Measurements from ENCODE around the gene ABCB4. TPM values are rescaled to one million over a fixed set of nuclear protein-coding genes. Genes with fewer than 3 reads are reported as not detected.
"Not testable (repeated sequence)": the region's sequence is repeated elsewhere in the genome, so short reads cannot be mapped to it uniquely, and the experiment has no call there.

Gene ABCB4
- total and polyA plus RNA-seq, 2 of the 8 experiments (the other 6 are each of a cell fraction or from before 2014, with no cell fraction given) = 0.54 to 0.60 TPM

- FAIRE-seq; H4K5ac ChIP-seq (ENCODE audit: insufficient read length, low read depth, low read length); DNase-seq (ENCODE audit: low read depth in 1 of 2, low spot score in 2 of 2); H3K4me1 ChIP-seq (replicated peaks in 1 of 4; ENCODE audit: control insufficient read depth in 3 of 4, insufficient read depth in 4 of 4, low read length in 3 of 4); H3K4me3 ChIP-seq (ENCODE audit: extremely low read depth in 1 of 4, insufficient read depth in 2 of 4, low read depth in 3 of 4, low read length in 4 of 4); H3K79me2 ChIP-seq (ENCODE audit: control insufficient read depth in 1 of 2, insufficient read depth in 2 of 2, low read length in 2 of 2); H3K56ac ChIP-seq (replicated peaks; ENCODE audit: insufficient read length, low read depth, low read length); CTCF ChIA-PET (ENCODE audit: partially characterized antibody); H3K27me3 ChIP-seq (replicated peaks in 1 of 4; ENCODE audit: control insufficient read depth in 3 of 4, extremely low read depth in 1 of 4, insufficient read depth in 3 of 4, low read length in 3 of 4); H4K91ac ChIP-seq (replicated peaks; ENCODE audit: insufficient read length, low read length); H3K23me2 ChIP-seq (ENCODE audit: low read depth, low read length); H2AK5ac ChIP-seq (ENCODE audit: low read depth, low read length); POLR2A ChIA-PET (ENCODE audit: partially characterized antibody); H2BK20ac ChIP-seq (ENCODE audit: low read length); H3K4ac ChIP-seq (replicated peaks; ENCODE audit: insufficient read length, low read depth, low read length); H2AFZ ChIP-seq (ENCODE audit: low read length); H2BK12ac ChIP-seq (ENCODE audit: low read depth, low read length); H3K14ac ChIP-seq (ENCODE audit: insufficient read length); H3K4me2 ChIP-seq (ENCODE audit: insufficient read depth in 1 of 2, low read depth in 2 of 2, low read length in 2 of 2); H3K9me3 ChIP-seq (ENCODE audit: insufficient read depth in 2 of 2, low read depth in 1 of 2, low read length in 1 of 2); H2BK15ac ChIP-seq (ENCODE audit: low read length); H2BK5ac ChIP-seq (ENCODE audit: low read depth, low read length); H4K20me1 ChIP-seq (replicated peaks in 1 of 2; ENCODE audit: control insufficient read depth in 1 of 2, insufficient read depth in 2 of 2, low read length in 2 of 2); H3K23ac ChIP-seq (ENCODE audit: insufficient read length); H3K9ac ChIP-seq (replicated peaks in 1 of 4; ENCODE audit: extremely low read depth in 1 of 4, low read depth in 3 of 4, low read length in 3 of 4); H3K18ac ChIP-seq (ENCODE audit: extremely low read depth, low read length); H4K8ac ChIP-seq (ENCODE audit: extremely low read depth, insufficient read depth, low read length); H3K36me3 ChIP-seq (ENCODE audit: control insufficient read depth in 2 of 4, insufficient read depth in 4 of 4, low read length in 3 of 4); H3K27ac ChIP-seq (ENCODE audit: low read depth, low read length); H2BK120ac ChIP-seq (replicated peaks; ENCODE audit: low read depth, low read length); H3K79me1 ChIP-seq (ENCODE audit: low read depth, low read length): not testable (repeated sequence)
These were observed 6.3 kb downstream of the ABCB4 start for GRCh38 chr7:87469204-87469603.

GRCh38 chr7:87465534-87465880, 10.0 kb downstream of the ABCB4 start:
- not testable (repeated sequence) for H3K23me2 ChIP-seq (ENCODE audit: low read depth, low read length); H3K9me3 ChIP-seq (ENCODE audit: insufficient read depth in 2 of 2, low read depth in 1 of 2, low read length in 1 of 2); H3K56ac ChIP-seq (replicated peaks; ENCODE audit: insufficient read length, low read depth, low read length); H3K27me3 ChIP-seq (replicated peaks in 1 of 4; ENCODE audit: control insufficient read depth in 3 of 4, extremely low read depth in 1 of 4, insufficient read depth in 3 of 4, low read length in 3 of 4); H2BK120ac ChIP-seq (replicated peaks; ENCODE audit: low read depth, low read length); H2BK15ac ChIP-seq (ENCODE audit: low read length); H3K27ac ChIP-seq (ENCODE audit: low read depth, low read length); H3K23ac ChIP-seq (ENCODE audit: insufficient read length); H2AK5ac ChIP-seq (ENCODE audit: low read depth, low read length); H4K20me1 ChIP-seq (replicated peaks in 1 of 2; ENCODE audit: control insufficient read depth in 1 of 2, insufficient read depth in 2 of 2, low read length in 2 of 2); DNase-seq (ENCODE audit: low read depth in 1 of 2, low spot score in 2 of 2); H3K4me3 ChIP-seq (ENCODE audit: extremely low read depth in 1 of 4, insufficient read depth in 2 of 4, low read depth in 3 of 4, low read length in 4 of 4); H4K8ac ChIP-seq (ENCODE audit: extremely low read depth, insufficient read depth, low read length); H3K9ac ChIP-seq (replicated peaks in 1 of 4; ENCODE audit: extremely low read depth in 1 of 4, low read depth in 3 of 4, low read length in 3 of 4); H3K4me1 ChIP-seq (replicated peaks in 1 of 4; ENCODE audit: control insufficient read depth in 3 of 4, insufficient read depth in 4 of 4, low read length in 3 of 4); H2BK20ac ChIP-seq (ENCODE audit: low read length); H3K14ac ChIP-seq (ENCODE audit: insufficient read length); H3K36me3 ChIP-seq (ENCODE audit: control insufficient read depth in 2 of 4, insufficient read depth in 4 of 4, low read length in 3 of 4); H3K79me2 ChIP-seq (ENCODE audit: control insufficient read depth in 1 of 2, insufficient read depth in 2 of 2, low read length in 2 of 2); H2BK5ac ChIP-seq (ENCODE audit: low read depth, low read length); H4K5ac ChIP-seq (ENCODE audit: insufficient read length, low read depth, low read length); FAIRE-seq; H3K18ac ChIP-seq (ENCODE audit: extremely low read depth, low read length); H4K91ac ChIP-seq (replicated peaks; ENCODE audit: insufficient read length, low read length); H3K79me1 ChIP-seq (ENCODE audit: low read depth, low read length); H3K4ac ChIP-seq (replicated peaks; ENCODE audit: insufficient read length, low read depth, low read length); H2BK12ac ChIP-seq (ENCODE audit: low read depth, low read length)
- CTCF ChIA-PET (ENCODE audit: partially characterized antibody) = interaction anchor here (0.6 to 4.0 kb wide), 9 partner anchors 13 to 749 kb away, joined by 3 to 12 read pairs (median 3); no protein-coding TSS in a partner anchor
- H3K4me2 ChIP-seq (ENCODE audit: insufficient read depth in 1 of 2, low read depth in 2 of 2, low read length in 2 of 2) = peak overlapping the region; percentile 63 to 70; a peak in 2 of 4 replicates
- 79% methylated on average over 7 of the region's 7 CpGs; no CpG with 5 or more reads in 1 of the 2 experiments for WGBS, 2 experiments (ENCODE audit: extremely low coverage in 1 of 2, insufficient coverage in 1 of 2, insufficient read length in 1 of 2, insufficient replicate concordance in 2 of 2, low coverage in 1 of 2, low lambda C conversion rate in 2 of 2, missing lambda C conversion rate in 1 of 2)
- POLR2A ChIA-PET (ENCODE audit: partially characterized antibody) = interaction anchor here (1.5 kb wide), 2 partner anchors 8 to 18 kb away, joined by 3 to 5 read pairs; no protein-coding TSS in a partner anchor
- H2AFZ ChIP-seq (ENCODE audit: low read length) = 0 out of 2 replicates have a peak overlapping the region, but pooled peaks have one; percentile 70
